ENCODE measurements around the gene NSG1. TPM values are rescaled to one million over a fixed set of nuclear protein-coding genes. Genes with fewer than 3 reads are reported as not detected.

NSG1 gene
- total and polyA plus RNA-seq, 4 donors, result 0.39 to 22.4 (median 1.6) TPM

- Histone ChIP-seq H3K27ac (ENCODE audit: low read depth in 1 of 2, low read length in 1 of 2) (no peak overlapping the region), H3K4me3 (no peak overlapping the region), H3K36me3 (ENCODE audit: control insufficient read depth in 4 of 4, insufficient read depth in 4 of 4, low read length in 4 of 4) (no peaks in the 10 kb centered on the region), H3K4me1 (ENCODE audit: control insufficient read depth in 5 of 5, insufficient read depth in 5 of 5, low read length in 5 of 5) (peaks cover 0 to 21% (median 0%) of the 10 kb centered on the region in 5 donors), H3K9ac (ENCODE audit: insufficient read depth in 1 of 2, low read length in 2 of 2) (no peak overlapping the region), H3K9me3 (ENCODE audit: control insufficient read depth in 4 of 4, insufficient read depth in 3 of 4, low read length in 3 of 4) (peaks cover 0 to 1% (median 0%) of the 10 kb centered on the region in 4 donors), H3K27me3 (ENCODE audit: control insufficient read depth in 3 of 3, insufficient read depth in 3 of 3, low read length in 2 of 3) (peaks cover 13 to 46% (median 17%) of the 10 kb centered on the region in 3 donors)
- no peak for TF ChIP-seq CTCF (IDR thresholded peaks at IDR 0.05; ENCODE audit: control extremely low read depth, extremely low read depth)
- ATAC-seq (ENCODE audit: insufficient read depth, low FRiP score) (no peak), DNase-seq (peak in 1 of 3 donors; percentile 14)
- WGBS, 2 donors, result 13 to 15% methylated on average over 8 of the region's 8 CpGs
Observed at GRCh38 chr4:4388311-4388790, 1.4 kb downstream of the NSG1 start.

GRCh38 chr4:4388836-4389575 is 2.1 kb downstream of the NSG1 start:
- Histone ChIP-seq H3K27me3 (ENCODE audit: control insufficient read depth in 3 of 3, insufficient read depth in 3 of 3, low read length in 2 of 3) (peaks cover 13 to 46% (median 15%) of the 10 kb centered on the region in 3 donors), H3K9me3 (ENCODE audit: control insufficient read depth in 4 of 4, insufficient read depth in 3 of 4, low read length in 3 of 4) (peaks cover 0 to 1% (median 0%) of the 10 kb centered on the region in 4 donors), H3K27ac (ENCODE audit: low read depth in 1 of 2, low read length in 1 of 2) (no peak overlapping the region), H3K4me1 (ENCODE audit: control insufficient read depth in 5 of 5, insufficient read depth in 5 of 5, low read length in 5 of 5) (peaks cover 0 to 21% (median 0%) of the 10 kb centered on the region in 5 donors), H3K36me3 (ENCODE audit: control insufficient read depth in 4 of 4, insufficient read depth in 4 of 4, low read length in 4 of 4) (no peaks in the 10 kb centered on the region), H3K9ac (ENCODE audit: insufficient read depth in 1 of 2, low read length in 2 of 2) (no peak overlapping the region), H3K4me3 (no peak overlapping the region)
- TF ChIP-seq CTCF (IDR thresholded peaks at IDR 0.05; ENCODE audit: control extremely low read depth, extremely low read depth), result no peak
- DNase-seq (no peak), ATAC-seq (ENCODE audit: insufficient read depth, low FRiP score) (no peak)
- 66 to 67% methylated on average over 18 of the region's 18 CpGs for WGBS, 2 donors

GRCh38 chr4:4390046-4390445 is 3.1 kb downstream of the NSG1 start:
- 71 to 72% methylated on average over 7 of the region's 7 CpGs for WGBS, 2 donors
- DNase-seq (no peak), ATAC-seq (ENCODE audit: insufficient read depth, low FRiP score) (no peak)
- Histone ChIP-seq H3K27me3 (ENCODE audit: control insufficient read depth in 3 of 3, insufficient read depth in 3 of 3, low read length in 2 of 3) (peaks cover 5 to 43% (median 8%) of the 10 kb centered on the region in 3 donors), H3K36me3 (ENCODE audit: control insufficient read depth in 4 of 4, insufficient read depth in 4 of 4, low read length in 4 of 4) (no peaks in the 10 kb centered on the region), H3K9me3 (ENCODE audit: control insufficient read depth in 4 of 4, insufficient read depth in 3 of 4, low read length in 3 of 4) (peaks cover 0 to 1% (median 0%) of the 10 kb centered on the region in 4 donors), H3K4me1 (ENCODE audit: control insufficient read depth in 5 of 5, insufficient read depth in 5 of 5, low read length in 5 of 5) (peaks cover 0 to 22% (median 0%) of the 10 kb centered on the region in 5 donors), H3K9ac (ENCODE audit: insufficient read depth in 1 of 2, low read length in 2 of 2) (no peak overlapping the region), H3K4me3 (no peak overlapping the region), H3K27ac (ENCODE audit: low read depth in 1 of 2, low read length in 1 of 2) (no peak overlapping the region)
- TF ChIP-seq CTCF (IDR thresholded peaks at IDR 0.05; ENCODE audit: control extremely low read depth, extremely low read depth), result no peak

Data from lung (tissue), 12 donors.